Smooth muscle cell (in vitro differentiated cells): ENCODE measurements around the gene KRT7. TPM values are rescaled to one million over a fixed set of nuclear protein-coding genes. Genes with fewer than 3 reads are reported as not detected.

Source experiments
- DNase-seq: peaks from one replicate; lab custom pipeline; 2025; ENCODE audit not compliant: unreplicated experiment; lab: John Stamatoyannopoulos, UW
- H2AFZ ChIP-seq: fragments of 200-600 bp; sonication (generic); 2 replicates; pipeline ENCODE4 v1.6.0; 2016; ENCODE audit warnings: antibody characterized with exemption, low read depth, mild to moderate bottlenecking
- H3F3A ChIP-seq: fragments of 200-600 bp; sonication (generic); 2 replicates; pipeline ENCODE4 v1.6.0; 2017; ENCODE audit warnings: antibody characterized with exemption, low read depth
- H3K27ac ChIP-seq: fragments of 200-600 bp; sonication (generic); 2 replicates; pipeline ENCODE4 v1.5.1; 2016; ENCODE audit warnings: low read depth, mild to moderate bottlenecking
- H3K27me3 ChIP-seq: fragments of 200-600 bp; sonication (generic); 2 replicates; pipeline ENCODE4 v1.6.1; 2016; ENCODE audit warnings: low read depth, mild to moderate bottlenecking
- H3K36me3 ChIP-seq: fragments of 200-600 bp; sonication (generic); 2 replicates; pipeline ENCODE4 v1.5.1; 2016; ENCODE audit warnings: low read depth
- H3K4me1 ChIP-seq: fragments of 200-600 bp; sonication (generic); 2 replicates; pipeline ENCODE4 v1.5.1; 2016; ENCODE audit warnings: low read depth
- H3K4me2 ChIP-seq: fragments of 200-600 bp; sonication (generic); 2 replicates; pipeline ENCODE4 v1.6.0; 2016; ENCODE audit warnings: mild to moderate bottlenecking
- H3K4me3 ChIP-seq: fragments of 200-600 bp; sonication (generic); 2 replicates; pipeline ENCODE4 v1.5.1; 2016; ENCODE audit warnings: mild to moderate bottlenecking
- H3K79me2 ChIP-seq: fragments of 200-600 bp; sonication (generic); 2 replicates; pipeline ENCODE4 v1.6.0; 2016; ENCODE audit warnings: low read depth, mild to moderate bottlenecking
- H3K9ac ChIP-seq: fragments of 200-600 bp; sonication (generic); 2 replicates; pipeline ENCODE4 v1.6.0; 2016; ENCODE audit warnings: low read depth
- H3K9me3 ChIP-seq: fragments of 200-600 bp; sonication (generic); replicated peaks from 2 replicates; pipeline ENCODE4 v1.5.1; 2016; ENCODE audit warnings: low read depth
- H4K20me1 ChIP-seq: fragments of 200-600 bp; sonication (generic); 2 replicates; pipeline ENCODE4 v1.6.0; 2016; ENCODE audit warnings: low read depth
- WGBS: methylation state at CpG from one replicate; pipeline ENCODE4 v1.1.7; 2016; ENCODE audit warnings: low lambda C conversion rate; 5-methylcytosine and 5-hydroxymethylcytosine counted together
- polyA plus RNA-seq: library from polyadenylated mRNA; unstranded; fragments of >200 nt; fragmentation: Nextera tagmentation; extraction: Ambion mirVana; gene quantifications from 2 replicates; pipeline ENCODE4 v1.2.1, GENCODE V29; 2016
- total RNA-seq: library from RNA; depleted of rRNA; stranded (reverse); fragments of >200 nt; gene quantifications from 2 replicates; pipeline ENCODE4 v1.2.3, GENCODE V29; 2014
- TF ChIP-seq, protein P1 (sequence below): fragments of 200-600 bp; sonication (generic); IDR thresholded peaks from 2 replicates; pipeline ENCODE4 v1.5.1; 2017; ENCODE audit warnings: borderline replicate concordance, mild to moderate bottlenecking, antibody characterized with exemption; ENCODE audit not compliant: insufficient read depth, poor library complexity, severe bottlenecking

Gene KRT7
- total and polyA plus RNA-seq, 2 experiments from 2014 or later: 190 to 214 TPM

DNA sequence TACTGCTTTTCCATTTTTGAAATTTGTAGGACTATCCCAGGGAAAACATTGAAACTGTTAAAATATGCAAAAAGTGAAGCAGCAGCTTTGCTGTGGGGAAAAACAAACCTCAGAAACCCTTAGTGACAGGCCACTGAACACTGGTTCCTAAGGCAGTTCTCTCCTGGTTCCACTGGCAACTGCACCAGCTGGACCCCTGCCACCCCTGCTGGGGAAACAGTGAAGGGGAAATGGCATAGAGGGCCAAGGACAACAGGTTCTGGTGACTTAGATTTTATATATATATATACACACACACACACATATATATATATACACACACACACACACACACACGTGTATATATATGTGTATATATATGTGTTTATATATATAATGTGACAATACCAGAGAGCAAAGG lies 16.2 kb upstream of the KRT7 start:
- Histone ChIP-seq H3K27ac (no peak overlapping the region), H3K79me2 (no peaks in the 10 kb centered on the region), H3K4me3 (no peak overlapping the region), H4K20me1 (no peaks in the 10 kb centered on the region), H3K36me3 (no peaks in the 10 kb centered on the region), H3K4me2 (no peak overlapping the region), H2AFZ (no peak overlapping the region), H3K9ac (no peak overlapping the region), H3K9me3 (no peaks in the 10 kb centered on the region), H3K4me1 (no peaks in the 10 kb centered on the region), H3K27me3 (peaks cover 13% of the 10 kb centered on the region), H3F3A (no peaks in the 10 kb centered on the region)
- DNase-seq: no peak
- 79% methylated on average over 1 of the region's 1 CpG for WGBS
- TF ChIP-seq, protein P1, sequence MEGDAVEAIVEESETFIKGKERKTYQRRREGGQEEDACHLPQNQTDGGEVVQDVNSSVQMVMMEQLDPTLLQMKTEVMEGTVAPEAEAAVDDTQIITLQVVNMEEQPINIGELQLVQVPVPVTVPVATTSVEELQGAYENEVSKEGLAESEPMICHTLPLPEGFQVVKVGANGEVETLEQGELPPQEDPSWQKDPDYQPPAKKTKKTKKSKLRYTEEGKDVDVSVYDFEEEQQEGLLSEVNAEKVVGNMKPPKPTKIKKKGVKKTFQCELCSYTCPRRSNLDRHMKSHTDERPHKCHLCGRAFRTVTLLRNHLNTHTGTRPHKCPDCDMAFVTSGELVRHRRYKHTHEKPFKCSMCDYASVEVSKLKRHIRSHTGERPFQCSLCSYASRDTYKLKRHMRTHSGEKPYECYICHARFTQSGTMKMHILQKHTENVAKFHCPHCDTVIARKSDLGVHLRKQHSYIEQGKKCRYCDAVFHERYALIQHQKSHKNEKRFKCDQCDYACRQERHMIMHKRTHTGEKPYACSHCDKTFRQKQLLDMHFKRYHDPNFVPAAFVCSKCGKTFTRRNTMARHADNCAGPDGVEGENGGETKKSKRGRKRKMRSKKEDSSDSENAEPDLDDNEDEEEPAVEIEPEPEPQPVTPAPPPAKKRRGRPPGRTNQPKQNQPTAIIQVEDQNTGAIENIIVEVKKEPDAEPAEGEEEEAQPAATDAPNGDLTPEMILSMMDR: no peak

DNA sequence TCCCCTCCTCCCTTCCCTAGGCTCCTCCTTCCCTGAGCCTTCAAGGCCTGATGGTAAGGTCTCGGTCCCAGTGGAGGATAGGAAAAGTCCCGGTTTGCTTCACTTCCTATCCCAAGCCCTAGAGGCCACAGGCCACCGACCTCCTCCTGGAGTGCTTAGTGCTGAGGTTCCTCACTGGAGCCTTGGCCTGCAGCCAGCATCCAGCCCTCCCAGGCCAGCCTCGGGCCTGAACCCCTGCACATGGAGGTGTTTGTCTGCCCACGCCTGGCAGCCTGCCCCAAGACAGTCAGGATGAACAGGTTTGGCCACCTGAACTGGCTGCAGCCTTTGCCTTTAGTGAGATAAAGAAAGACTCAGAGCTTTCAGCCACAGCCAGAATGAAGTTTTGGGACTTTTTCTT lies 15.8 kb upstream of the KRT7 start:
- TF ChIP-seq, protein P1: no peak
- whole genome bisulfite sequencing: 52% methylated on average over 5 of the region's 5 CpGs
- no peaks in the 10 kb centered on the region for H3K36me3 ChIP-seq
- DNase-seq: no peak
- no peaks in the 10 kb centered on the region for H3K9me3 ChIP-seq
- H3K79me2 ChIP-seq: no peaks in the 10 kb centered on the region
- no peak overlapping the region for H3K4me3 ChIP-seq
- no peaks in the 10 kb centered on the region for H3F3A ChIP-seq
- H4K20me1 ChIP-seq: no peaks in the 10 kb centered on the region
- no peaks in the 10 kb centered on the region for H3K4me1 ChIP-seq
- H2AFZ ChIP-seq: no peak overlapping the region
- H3K4me2 ChIP-seq: no peak overlapping the region
- H3K27ac ChIP-seq: no peak overlapping the region
- peaks cover 13% of the 10 kb centered on the region for H3K27me3 ChIP-seq
- H3K9ac ChIP-seq: no peak overlapping the region

DNA sequence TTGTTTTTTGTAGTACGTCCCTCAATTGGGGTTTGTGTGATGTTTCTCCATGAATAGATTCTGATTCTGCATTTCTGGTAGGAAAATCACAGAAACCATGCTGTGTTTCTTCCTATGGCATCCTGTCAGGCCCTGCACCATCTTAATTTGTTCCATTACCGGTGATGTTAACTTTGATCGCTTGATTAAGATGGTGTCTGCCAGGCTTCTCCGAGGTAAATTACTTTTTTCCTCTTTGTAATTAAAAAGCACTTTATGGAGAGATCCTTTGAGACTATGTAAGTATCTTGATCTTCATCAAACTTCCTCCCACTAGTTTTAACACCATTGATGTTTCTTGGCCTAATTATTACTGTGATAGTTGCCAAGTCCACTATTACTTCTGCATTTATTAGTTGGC lies 15.0 kb upstream of the KRT7 start:
- Histone ChIP-seq H3K36me3 (no peaks in the 10 kb centered on the region), H3K4me3 (no peak overlapping the region), H3K9ac (no peak overlapping the region), H2AFZ (no peak overlapping the region), H3K9me3 (no peaks in the 10 kb centered on the region), H3K79me2 (no peaks in the 10 kb centered on the region), H4K20me1 (no peaks in the 10 kb centered on the region), H3F3A (no peaks in the 10 kb centered on the region), H3K4me1 (no peaks in the 10 kb centered on the region), H3K4me2 (no peak overlapping the region), H3K27ac (no peak overlapping the region), H3K27me3 (peaks cover 13% of the 10 kb centered on the region)
- TF ChIP-seq, protein P1: no peak
- DNase-seq: no peak
- WGBS: 84% methylated on average over 4 of the region's 4 CpGs

- H3K27ac ChIP-seq: no peak overlapping the region
- no peaks in the 10 kb centered on the region for H3F3A ChIP-seq
- DNase-seq: no peak
- no peaks in the 10 kb centered on the region for H3K36me3 ChIP-seq
- peaks cover 13% of the 10 kb centered on the region for H3K27me3 ChIP-seq
- WGBS: 95% methylated on average over 3 of the region's 3 CpGs
- no peaks in the 10 kb centered on the region for H3K79me2 ChIP-seq
- no peaks in the 10 kb centered on the region for H3K9me3 ChIP-seq
- TF ChIP-seq, protein P1: no peak
- no peak overlapping the region for H2AFZ ChIP-seq
- no peak overlapping the region for H3K4me3 ChIP-seq
- no peaks in the 10 kb centered on the region for H3K4me1 ChIP-seq
- no peak overlapping the region for H3K9ac ChIP-seq
- no peaks in the 10 kb centered on the region for H4K20me1 ChIP-seq
- H3K4me2 ChIP-seq: no peak overlapping the region
Observed at GRCh38 chr12:52220477-52220876, 12.6 kb upstream of the KRT7 start.
